Duodenal mucosa (tissue), 2 donors: ENCODE data around the gene WDR53.
"Not testable (repeated sequence)": the region's sequence is repeated elsewhere in the genome, so short reads cannot be mapped to it uniquely, and the experiment has no call there.

Experiments used
- H3K27ac ChIP-seq: one replicate; pipeline ENCODE4 v1.7.0; 2013; ENCODE audit warnings: low read depth, low read length
- H3K27me3 ChIP-seq, 2 donors: one replicate each; pipeline ENCODE4 v1.7.0; 2013; ENCODE audit warnings: low read length in 2 of 2, control low read depth in 1 of 2; ENCODE audit not compliant: insufficient read depth in 2 of 2, control insufficient read depth in 1 of 2
- H3K36me3 ChIP-seq, 2 donors: one replicate each; pipeline ENCODE4 v1.7.0; 2013; ENCODE audit warnings: low read length in 2 of 2, control low read depth in 1 of 2; ENCODE audit not compliant: insufficient read depth in 2 of 2, control insufficient read depth in 1 of 2
- H3K4me1 ChIP-seq, 2 donors: one replicate each; pipeline ENCODE4 v1.7.0; 2013; ENCODE audit warnings: low read length in 2 of 2, control low read depth in 1 of 2; ENCODE audit not compliant: insufficient read depth in 2 of 2, control insufficient read depth in 1 of 2
- H3K4me3 ChIP-seq, 2 donors: one replicate each; pipeline ENCODE4 v1.7.0; 2013; ENCODE audit warnings: low read length in 2 of 2, low read depth in 1 of 2
- H3K9ac ChIP-seq, 2 donors: one replicate each; pipeline ENCODE4 v1.7.0; 2013; ENCODE audit warnings: low read length in 2 of 2, low read depth in 1 of 2
- H3K9me3 ChIP-seq, 2 donors: one replicate each; pipeline ENCODE4 v1.7.0; 2013; ENCODE audit warnings: low read length in 2 of 2, control low read depth in 1 of 2; ENCODE audit not compliant: control insufficient read depth in 1 of 2

WDR53 gene

GRCh38 chr3:196519718-196520082, 48.7 kb downstream of the WDR53 start:
- Histone ChIP-seq H3K36me3 (no peaks in the 10 kb centered on the region), H3K27ac (no peak overlapping the region), H3K27me3 (no peaks in the 10 kb centered on the region), H3K4me3 (no peak overlapping the region), H3K4me1 (no peaks in the 10 kb centered on the region), H3K9ac (no peak overlapping the region), H3K9me3 (peaks cover 31 to 37% of the 10 kb centered on the region in 2 donors)

GRCh38 chr3:196518966-196519717, 49.2 kb downstream of the WDR53 start:
- H3K4me3 ChIP-seq: peak overlapping the region in 1 of 2 donors; percentile 5
- peaks cover 31 to 37% of the 10 kb centered on the region in 2 donors for H3K9me3 ChIP-seq
- H3K36me3 ChIP-seq: no peaks in the 10 kb centered on the region
- H3K27ac ChIP-seq: no peak overlapping the region
- no peak overlapping the region for H3K9ac ChIP-seq
- no peaks in the 10 kb centered on the region for H3K27me3 ChIP-seq
- H3K4me1 ChIP-seq: no peaks in the 10 kb centered on the region

- Histone ChIP-seq H3K27ac (no peak overlapping the region), H3K4me3 (no peak overlapping the region), H3K9ac (no peak overlapping the region), H3K4me1 (no peaks in the 10 kb centered on the region), H3K27me3 (no peaks in the 10 kb centered on the region), H3K36me3 (no peaks in the 10 kb centered on the region), H3K9me3 (peaks cover 31 to 37% of the 10 kb centered on the region in 2 donors)
Measured at GRCh38 chr3:196517919-196518318, 50.4 kb downstream of the WDR53 start.

- Histone ChIP-seq H3K4me3 (no peak overlapping the region), H3K27ac (no peak overlapping the region), H3K9me3 (peaks cover 31 to 37% of the 10 kb centered on the region in 2 donors), H3K27me3 (no peaks in the 10 kb centered on the region), H3K4me1 (no peaks in the 10 kb centered on the region), H3K36me3 (no peaks in the 10 kb centered on the region), H3K9ac (no peak overlapping the region)
Measured at GRCh38 chr3:196517162-196517800, 51.1 kb downstream of the WDR53 start.

GRCh38 chr3:196514913-196515621, 53.3 kb downstream of the WDR53 start, which contains the start of gene SMCO1:
Gene SMCO1 (minus strand): TSS chr3:196515346. CDS start chr3:196515209, 137 bp downstream.
- H3K27ac ChIP-seq: no peak within 1 kb of the TSS
- H3K36me3 ChIP-seq: no peaks in the 10 kb centered on the region
- no peak within 1 kb of the TSS for H3K9ac ChIP-seq
- H3K27me3 ChIP-seq: no peaks in the 10 kb centered on the region
- no peak within 1 kb of the TSS for H3K4me3 ChIP-seq
- no peaks in the 10 kb centered on the region for H3K4me1 ChIP-seq
- peaks cover 20 to 25% of the 10 kb centered on the region in 2 donors for H3K9me3 ChIP-seq

- Histone ChIP-seq H3K4me3 (no peak overlapping the region), H3K9me3 (peaks cover 14 to 17% of the 10 kb centered on the region in 2 donors), H3K4me1 (no peaks in the 10 kb centered on the region), H3K9ac (no peak overlapping the region), H3K36me3 (no peaks in the 10 kb centered on the region), H3K27ac (no peak overlapping the region), H3K27me3 (no peaks in the 10 kb centered on the region)
Measured at GRCh38 chr3:196514350-196514716, 54.0 kb downstream of the WDR53 start.

- Histone ChIP-seq H3K36me3 (no peaks in the 10 kb centered on the region), H3K27ac (no peak overlapping the region), H3K4me1 (no peaks in the 10 kb centered on the region), H3K9me3 (peaks cover 9 to 12% of the 10 kb centered on the region in 2 donors), H3K4me3 (no peak overlapping the region), H3K27me3 (no peaks in the 10 kb centered on the region), H3K9ac (no peak overlapping the region)
Measured at GRCh38 chr3:196513697-196514349, 54.5 kb downstream of the WDR53 start.

- not testable (repeated sequence) for H3K36me3 ChIP-seq, H3K27me3 ChIP-seq, H3K4me1 ChIP-seq, H3K9ac ChIP-seq, H3K27ac ChIP-seq, H3K9me3 ChIP-seq, H3K4me3 ChIP-seq
Measured at GRCh38 chr3:196511646-196512425, 56.5 kb downstream of the WDR53 start.

GRCh38 chr3:196511108-196511507, 57.2 kb downstream of the WDR53 start:
- H3K9me3 ChIP-seq, H3K4me3 ChIP-seq, H3K36me3 ChIP-seq, H3K4me1 ChIP-seq, H3K9ac ChIP-seq, H3K27me3 ChIP-seq, H3K27ac ChIP-seq: not testable (repeated sequence)
